ENCODE results near the gene KCNIP1.

DNA sequence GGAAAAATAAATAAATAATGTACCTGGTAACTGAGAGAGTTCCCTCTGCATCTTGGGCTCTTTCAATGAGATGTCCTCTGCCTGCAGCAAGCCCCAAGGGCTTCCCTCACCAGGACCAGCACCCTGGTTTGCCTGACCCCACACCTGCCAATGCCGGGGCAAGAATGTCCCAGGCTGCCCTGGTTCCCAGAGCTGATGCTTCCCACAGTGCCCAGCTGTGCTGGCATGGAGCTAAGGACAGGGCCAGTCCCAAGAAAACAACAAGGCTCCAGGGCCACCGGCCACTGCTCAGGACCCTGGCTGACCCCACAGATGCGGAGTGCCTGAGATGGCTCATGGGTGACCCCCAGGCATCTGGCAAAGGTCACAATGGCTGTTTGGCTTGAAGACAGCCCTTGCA lies 123.5 kb downstream of the KCNIP1 start:
- TF ChIP-seq ZNF324 (tag by site-specific recombination; IDR thresholded peaks at IDR 0.05) (no peak), ZNF654 (tag by site-specific recombination; IDR thresholded peaks at IDR 0.05; ENCODE audit: low read depth) (no peak), KLF16 (tag by site-specific recombination; IDR thresholded peaks at IDR 0.05) (no peak), GLI2 (tag by site-specific recombination; IDR thresholded peaks at IDR 0.05; ENCODE audit: borderline replicate concordance, low read depth) (no peak), BCL11A (tag by site-specific recombination; IDR thresholded peaks at IDR 0.05; ENCODE audit: low read depth) (no peak)
- TF ChIP-seq, protein P1, sequence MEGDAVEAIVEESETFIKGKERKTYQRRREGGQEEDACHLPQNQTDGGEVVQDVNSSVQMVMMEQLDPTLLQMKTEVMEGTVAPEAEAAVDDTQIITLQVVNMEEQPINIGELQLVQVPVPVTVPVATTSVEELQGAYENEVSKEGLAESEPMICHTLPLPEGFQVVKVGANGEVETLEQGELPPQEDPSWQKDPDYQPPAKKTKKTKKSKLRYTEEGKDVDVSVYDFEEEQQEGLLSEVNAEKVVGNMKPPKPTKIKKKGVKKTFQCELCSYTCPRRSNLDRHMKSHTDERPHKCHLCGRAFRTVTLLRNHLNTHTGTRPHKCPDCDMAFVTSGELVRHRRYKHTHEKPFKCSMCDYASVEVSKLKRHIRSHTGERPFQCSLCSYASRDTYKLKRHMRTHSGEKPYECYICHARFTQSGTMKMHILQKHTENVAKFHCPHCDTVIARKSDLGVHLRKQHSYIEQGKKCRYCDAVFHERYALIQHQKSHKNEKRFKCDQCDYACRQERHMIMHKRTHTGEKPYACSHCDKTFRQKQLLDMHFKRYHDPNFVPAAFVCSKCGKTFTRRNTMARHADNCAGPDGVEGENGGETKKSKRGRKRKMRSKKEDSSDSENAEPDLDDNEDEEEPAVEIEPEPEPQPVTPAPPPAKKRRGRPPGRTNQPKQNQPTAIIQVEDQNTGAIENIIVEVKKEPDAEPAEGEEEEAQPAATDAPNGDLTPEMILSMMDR (tag by site-specific recombination; IDR thresholded peaks at IDR 0.05), result no peak
- TF ChIP-seq, protein P2, sequence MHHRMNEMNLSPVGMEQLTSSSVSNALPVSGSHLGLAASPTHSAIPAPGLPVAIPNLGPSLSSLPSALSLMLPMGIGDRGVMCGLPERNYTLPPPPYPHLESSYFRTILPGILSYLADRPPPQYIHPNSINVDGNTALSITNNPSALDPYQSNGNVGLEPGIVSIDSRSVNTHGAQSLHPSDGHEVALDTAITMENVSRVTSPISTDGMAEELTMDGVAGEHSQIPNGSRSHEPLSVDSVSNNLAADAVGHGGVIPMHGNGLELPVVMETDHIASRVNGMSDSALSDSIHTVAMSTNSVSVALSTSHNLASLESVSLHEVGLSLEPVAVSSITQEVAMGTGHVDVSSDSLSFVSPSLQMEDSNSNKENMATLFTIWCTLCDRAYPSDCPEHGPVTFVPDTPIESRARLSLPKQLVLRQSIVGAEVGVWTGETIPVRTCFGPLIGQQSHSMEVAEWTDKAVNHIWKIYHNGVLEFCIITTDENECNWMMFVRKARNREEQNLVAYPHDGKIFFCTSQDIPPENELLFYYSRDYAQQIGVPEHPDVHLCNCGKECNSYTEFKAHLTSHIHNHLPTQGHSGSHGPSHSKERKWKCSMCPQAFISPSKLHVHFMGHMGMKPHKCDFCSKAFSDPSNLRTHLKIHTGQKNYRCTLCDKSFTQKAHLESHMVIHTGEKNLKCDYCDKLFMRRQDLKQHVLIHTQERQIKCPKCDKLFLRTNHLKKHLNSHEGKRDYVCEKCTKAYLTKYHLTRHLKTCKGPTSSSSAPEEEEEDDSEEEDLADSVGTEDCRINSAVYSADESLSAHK (tag by site-specific recombination; IDR thresholded peaks at IDR 0.05), result no peak
- TF ChIP-seq, protein P3, sequence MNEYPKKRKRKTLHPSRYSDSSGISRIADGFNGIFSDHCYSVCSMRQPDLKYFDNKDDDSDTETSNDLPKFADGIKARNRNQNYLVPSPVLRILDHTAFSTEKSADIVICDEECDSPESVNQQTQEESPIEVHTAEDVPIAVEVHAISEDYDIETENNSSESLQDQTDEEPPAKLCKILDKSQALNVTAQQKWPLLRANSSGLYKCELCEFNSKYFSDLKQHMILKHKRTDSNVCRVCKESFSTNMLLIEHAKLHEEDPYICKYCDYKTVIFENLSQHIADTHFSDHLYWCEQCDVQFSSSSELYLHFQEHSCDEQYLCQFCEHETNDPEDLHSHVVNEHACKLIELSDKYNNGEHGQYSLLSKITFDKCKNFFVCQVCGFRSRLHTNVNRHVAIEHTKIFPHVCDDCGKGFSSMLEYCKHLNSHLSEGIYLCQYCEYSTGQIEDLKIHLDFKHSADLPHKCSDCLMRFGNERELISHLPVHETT (tag by site-specific recombination; IDR thresholded peaks at IDR 0.05), result no peak

Data from HEK293 (cell line).